Stimulated activated CD4-positive, alpha-beta T cell treated with anti-CD3 and anti-CD28 coated beads, Interleukin-1b, Interleukin-23, amount 100 ng/mL, for 48 hours (primary cell): ENCODE data around the gene ALDH4A1.
"Not testable (repeated sequence)": the region's sequence is repeated elsewhere in the genome, so short reads cannot be mapped to it uniquely, and the experiment has no call there.

Experiments
- DNase-seq: peaks from one replicate; pipeline ENCODE4 v3.0.0-alpha.2; 2020

Gene ALDH4A1

DNA sequence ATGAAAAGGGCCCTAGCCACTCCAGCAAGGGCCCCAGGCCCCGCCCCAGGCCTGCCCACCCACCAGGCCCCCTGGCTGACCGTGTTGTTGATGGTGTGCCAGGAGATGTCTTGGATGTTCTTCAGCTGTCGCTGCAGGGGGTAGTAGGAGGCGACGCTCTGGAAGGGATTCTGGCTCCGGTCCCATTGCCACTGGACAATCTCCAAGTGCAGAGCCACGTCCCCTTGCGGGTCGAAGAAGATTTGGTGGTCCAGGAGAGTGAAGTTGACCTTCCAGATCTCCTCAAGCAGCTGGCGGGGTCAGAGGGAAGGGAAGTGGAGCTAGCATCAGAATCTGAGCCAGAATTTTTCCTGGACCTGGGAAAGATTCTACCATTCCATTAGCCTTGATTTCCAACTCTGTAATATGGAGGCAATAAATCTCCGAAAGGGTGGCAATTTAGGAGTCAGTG, 53.1 kb downstream of the ALDH4A1 start:
- DNase-seq = no peak

DNA sequence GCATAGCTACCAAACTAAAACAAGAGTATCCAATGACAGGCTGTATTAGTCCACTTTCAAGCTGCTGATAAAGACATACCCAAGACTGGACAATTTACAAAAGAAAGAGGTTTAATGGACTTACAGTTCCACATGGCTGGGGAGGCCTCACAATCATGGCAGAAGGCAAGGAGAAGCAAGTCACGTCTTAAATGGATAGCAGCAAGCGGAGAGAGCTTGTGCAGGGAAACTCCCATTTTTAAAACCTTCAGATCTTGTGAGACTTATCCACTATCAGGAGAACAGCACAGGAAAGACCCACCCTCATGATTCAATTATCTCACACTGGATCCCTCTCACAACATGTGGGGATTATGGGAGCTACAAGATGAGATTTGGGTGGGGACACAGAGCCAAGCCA, 54.6 kb downstream of the ALDH4A1 start:
- not testable (repeated sequence) for DNase-seq

DNA sequence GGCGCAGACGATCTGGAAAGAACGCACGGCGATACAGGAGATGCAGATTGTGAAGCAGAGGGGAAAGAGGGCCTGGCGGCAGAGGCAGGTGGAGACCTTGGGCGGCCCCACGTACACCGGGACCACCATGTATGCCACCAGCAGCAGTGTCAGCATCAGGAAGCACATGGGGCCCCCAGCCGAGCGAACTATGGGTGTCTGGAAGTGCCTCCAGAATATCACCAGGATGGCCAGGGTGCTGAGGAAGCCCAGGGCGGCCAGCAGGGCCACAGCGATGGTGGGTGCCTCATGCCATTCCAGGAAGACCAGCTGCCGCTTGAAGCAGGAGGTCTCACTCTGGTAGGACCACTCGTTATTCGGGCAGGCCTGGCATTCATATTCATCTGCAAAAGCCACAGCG, 62.2 kb downstream of the ALDH4A1 start:
- no peak for DNase-seq

DNA sequence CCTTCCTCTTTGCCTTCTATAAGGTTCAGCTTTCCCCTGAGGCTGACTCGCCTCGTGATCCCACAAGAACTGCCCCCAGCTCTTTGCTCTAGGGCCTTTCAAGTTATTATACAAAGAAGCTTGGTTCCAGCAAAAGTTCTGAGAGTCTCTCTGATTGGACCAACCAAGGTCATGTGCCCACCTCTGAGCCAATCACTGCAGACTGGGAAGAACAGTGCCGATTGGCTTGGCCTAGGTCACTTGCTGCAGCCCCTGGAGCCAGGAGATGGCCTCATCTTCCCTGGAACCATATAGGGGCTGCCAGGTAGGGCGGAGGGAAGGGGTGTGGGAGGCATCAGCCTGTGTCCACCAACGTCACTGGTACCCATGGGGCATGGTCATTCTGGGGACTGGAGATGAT, 65.7 kb downstream of the ALDH4A1 start:
- no peak for DNase-seq

DNA sequence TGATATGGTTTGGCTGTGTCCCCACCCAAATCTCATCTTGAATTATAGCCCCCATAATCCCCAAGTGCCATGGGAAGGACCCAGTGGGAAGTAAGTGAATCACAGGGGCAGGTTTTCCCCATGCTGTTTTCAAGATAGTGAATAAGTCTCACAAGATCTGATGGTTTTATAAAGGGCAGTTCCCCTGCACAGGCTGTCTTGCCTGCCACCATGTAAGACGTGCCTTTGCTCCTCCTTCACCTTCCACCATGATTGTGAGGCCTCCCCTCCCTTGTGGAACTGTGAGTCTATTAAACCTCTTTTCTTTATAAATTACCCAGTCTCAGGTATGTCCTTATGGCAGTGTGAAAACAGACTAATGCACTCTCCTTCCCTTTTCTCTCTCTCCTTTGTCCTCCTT, 70.0 kb downstream of the ALDH4A1 start:
- not testable (repeated sequence) for DNase-seq

DNA sequence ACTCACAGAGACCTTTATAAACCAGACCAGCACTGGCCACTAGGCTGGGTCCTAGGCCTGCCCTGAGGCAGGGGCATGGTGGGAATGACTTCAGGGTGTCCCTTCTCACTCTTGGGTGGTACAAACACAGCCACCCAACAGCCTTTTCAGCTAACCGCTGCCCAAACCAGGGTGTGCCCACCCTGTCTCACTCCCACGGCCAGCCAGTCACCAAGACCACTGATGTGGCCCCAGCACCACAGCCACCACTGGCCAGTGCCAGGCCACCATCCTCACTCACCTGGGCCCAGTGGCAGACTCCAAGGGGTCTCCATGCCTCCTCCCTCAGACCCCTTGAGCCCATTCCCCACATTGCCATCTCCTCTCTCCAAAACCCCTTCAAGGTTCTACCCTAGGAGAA, 70.7 kb downstream of the ALDH4A1 start:
- no peak for DNase-seq

DNA sequence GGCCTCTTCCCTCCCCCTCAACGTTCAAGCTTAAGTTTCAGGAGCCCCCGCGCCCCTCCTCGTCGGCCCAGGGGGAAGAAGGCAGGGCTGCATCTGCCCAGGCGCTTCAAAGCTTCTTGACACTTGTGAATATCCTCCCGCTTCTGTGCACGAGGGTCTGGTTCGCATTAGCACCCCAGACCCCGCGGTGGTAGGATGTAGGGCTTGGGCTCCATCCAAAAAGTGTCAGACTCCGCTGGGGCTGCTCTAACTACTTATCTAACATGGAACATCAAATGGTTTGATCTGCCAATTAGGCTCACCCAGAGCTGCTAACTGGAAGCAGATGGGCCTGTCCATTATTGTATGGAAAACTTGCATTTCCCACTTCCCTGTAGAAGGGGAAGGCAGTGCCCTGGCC, 71.8 kb downstream of the ALDH4A1 start:
- DNase-seq = no peak

DNA sequence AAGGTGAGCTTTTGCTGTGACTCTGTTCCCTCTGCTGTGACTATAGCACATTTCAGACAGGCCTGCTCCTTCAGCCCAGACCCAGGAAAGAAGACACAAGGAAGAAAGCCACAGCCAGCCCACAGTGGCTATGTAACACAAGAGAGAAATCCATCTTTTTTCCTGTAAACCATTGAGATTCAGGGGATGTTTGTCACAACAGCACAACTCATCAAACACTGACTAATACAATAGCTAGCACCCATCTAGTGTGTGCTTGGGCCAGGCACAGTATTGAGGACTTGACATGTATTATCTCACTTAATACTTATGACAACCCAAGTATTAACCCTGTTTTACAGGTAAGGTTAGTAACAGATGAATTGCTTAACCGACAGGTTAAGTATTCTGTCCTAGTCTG, 72.7 kb downstream of the ALDH4A1 start:
- no peak for DNase-seq

DNA sequence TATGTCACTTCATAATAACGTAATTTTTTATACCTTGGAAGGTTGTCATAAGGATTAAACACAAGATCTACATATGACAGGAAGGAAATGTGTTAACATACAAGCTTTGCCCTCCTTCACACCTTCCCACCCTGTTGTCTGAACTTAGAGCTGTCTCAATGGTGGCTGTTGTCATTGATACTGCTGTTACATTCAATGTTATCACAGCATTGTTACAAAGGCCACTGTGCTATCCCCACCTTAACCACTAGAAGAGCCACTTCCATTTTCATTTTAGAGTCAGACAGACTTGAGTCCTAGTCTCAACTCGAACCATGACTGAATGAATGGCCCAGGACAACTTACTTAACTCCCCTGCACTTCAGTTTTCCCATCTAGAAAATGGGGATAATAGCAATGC, 74.1 kb downstream of the ALDH4A1 start:
- DNase-seq = no peak

DNA sequence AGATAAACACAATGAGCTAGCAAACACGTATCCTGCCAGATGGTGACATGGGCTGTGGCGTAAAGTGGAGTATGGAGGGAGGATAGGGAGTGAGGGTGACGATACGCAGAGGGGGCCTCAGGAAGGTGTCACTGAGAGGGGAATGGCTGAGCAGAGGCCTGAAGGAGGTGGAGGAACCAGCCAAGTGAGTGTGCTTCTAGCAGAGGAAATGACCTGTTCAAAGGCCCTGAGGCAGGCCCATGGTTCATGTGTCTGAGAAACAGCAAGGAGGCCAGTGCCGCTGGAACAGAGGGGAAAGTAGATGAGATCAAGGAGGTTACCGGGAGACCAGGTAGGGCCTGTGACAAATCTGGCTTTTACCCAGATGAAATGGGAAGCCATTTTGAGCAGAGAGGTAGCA, 78.9 kb downstream of the ALDH4A1 start:
- DNase-seq = no peak
